PFSK-1 (cell line): ENCODE data around the gene POLR2H.

Experiments
- POLR2AphosphoS5 ChIP-seq: IDR thresholded peaks from 2 replicates; pipeline ENCODE4 v1.6.1; 2012; ENCODE audit warnings: low read depth, mild to moderate bottlenecking, control low read depth, low read length, moderate library complexity
- TF ChIP-seq, protein P1 (sequence below), 2 experiments: IDR thresholded peaks; 2 replicates each; pipeline versions ENCODE4 v1.6.1 to v1.8.0; 2011 to 2012; ENCODE audit warnings: low read depth in 2 of 2, low read length in 2 of 2, control low read depth in 1 of 2, inconsistent platforms in 1 of 2, mild to moderate bottlenecking in 1 of 2, moderate library complexity in 1 of 2; ENCODE audit not compliant: insufficient read depth in 1 of 2

DNA sequence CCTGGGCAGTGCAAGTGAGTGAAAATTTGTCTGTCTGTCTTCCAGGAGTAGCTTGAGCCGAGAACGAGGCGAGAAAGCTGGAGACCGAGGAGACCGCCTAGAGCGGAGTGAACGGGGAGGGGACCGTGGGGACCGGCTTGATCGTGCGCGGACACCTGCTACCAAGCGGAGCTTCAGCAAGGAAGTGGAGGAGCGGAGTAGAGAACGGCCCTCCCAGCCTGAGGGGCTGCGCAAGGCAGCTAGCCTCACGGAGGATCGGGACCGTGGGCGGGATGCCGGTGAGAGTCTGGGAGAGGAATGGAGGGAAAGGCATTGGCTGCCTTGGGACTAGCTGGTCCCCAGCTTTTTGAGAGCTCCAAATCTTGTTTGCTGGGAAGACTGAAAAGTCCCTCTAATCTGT is 34.3 kb upstream of the POLR2H start:
- no peak for TF ChIP-seq POLR2AphosphoS5
- TF ChIP-seq, protein P1, sequence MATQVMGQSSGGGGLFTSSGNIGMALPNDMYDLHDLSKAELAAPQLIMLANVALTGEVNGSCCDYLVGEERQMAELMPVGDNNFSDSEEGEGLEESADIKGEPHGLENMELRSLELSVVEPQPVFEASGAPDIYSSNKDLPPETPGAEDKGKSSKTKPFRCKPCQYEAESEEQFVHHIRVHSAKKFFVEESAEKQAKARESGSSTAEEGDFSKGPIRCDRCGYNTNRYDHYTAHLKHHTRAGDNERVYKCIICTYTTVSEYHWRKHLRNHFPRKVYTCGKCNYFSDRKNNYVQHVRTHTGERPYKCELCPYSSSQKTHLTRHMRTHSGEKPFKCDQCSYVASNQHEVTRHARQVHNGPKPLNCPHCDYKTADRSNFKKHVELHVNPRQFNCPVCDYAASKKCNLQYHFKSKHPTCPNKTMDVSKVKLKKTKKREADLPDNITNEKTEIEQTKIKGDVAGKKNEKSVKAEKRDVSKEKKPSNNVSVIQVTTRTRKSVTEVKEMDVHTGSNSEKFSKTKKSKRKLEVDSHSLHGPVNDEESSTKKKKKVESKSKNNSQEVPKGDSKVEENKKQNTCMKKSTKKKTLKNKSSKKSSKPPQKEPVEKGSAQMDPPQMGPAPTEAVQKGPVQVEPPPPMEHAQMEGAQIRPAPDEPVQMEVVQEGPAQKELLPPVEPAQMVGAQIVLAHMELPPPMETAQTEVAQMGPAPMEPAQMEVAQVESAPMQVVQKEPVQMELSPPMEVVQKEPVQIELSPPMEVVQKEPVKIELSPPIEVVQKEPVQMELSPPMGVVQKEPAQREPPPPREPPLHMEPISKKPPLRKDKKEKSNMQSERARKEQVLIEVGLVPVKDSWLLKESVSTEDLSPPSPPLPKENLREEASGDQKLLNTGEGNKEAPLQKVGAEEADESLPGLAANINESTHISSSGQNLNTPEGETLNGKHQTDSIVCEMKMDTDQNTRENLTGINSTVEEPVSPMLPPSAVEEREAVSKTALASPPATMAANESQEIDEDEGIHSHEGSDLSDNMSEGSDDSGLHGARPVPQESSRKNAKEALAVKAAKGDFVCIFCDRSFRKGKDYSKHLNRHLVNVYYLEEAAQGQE (IDR thresholded peaks at IDR 0.05; ENCODE audit: insufficient read depth in 1 of 2, low read depth in 2 of 2, low read length in 2 of 2): no peak
